Caco-2 (cell line): ENCODE measurements around the gene ULK3. TPM values are rescaled to one million over a fixed set of nuclear protein-coding genes. Genes with fewer than 3 reads are reported as not detected.

Experiments used
- BruUV-seq: library from RNA; stranded (reverse); fragments of 400-500 nt; replicated peaks from 2 replicates; lab custom pipeline; 2021; lab: Mats Ljungman, UMichigan
- CTCF ChIA-PET: fragments of 300-600 bp; sonication (Branson Sonifier 250); formaldehyde crosslinking; loops from one replicate; lab custom pipeline; 2022; ENCODE audit warnings: antibody characterized with exemption; lab: Charles Lee
- POLR2A ChIA-PET: fragments of 300-600 bp; sonication (Branson Sonifier 250); formaldehyde crosslinking; loops from one replicate; lab custom pipeline; 2022; ENCODE audit warnings: antibody characterized with exemption; lab: Charles Lee
- DNase-seq, 2 experiments: peaks; one replicate each; pipeline versions ENCODE4 v3.0.0 to v3.0.0-alpha.2; 2020 to 2022
- H3K27me3 ChIP-seq: replicated peaks from 2 replicates; pipeline ENCODE4 v1.6.0; 2011; ENCODE audit warnings: low read length; ENCODE audit not compliant: control insufficient read depth, insufficient read depth
- H3K36me3 ChIP-seq: 2 replicates; pipeline ENCODE4 v1.5.1; 2011; ENCODE audit warnings: low read length; ENCODE audit not compliant: control insufficient read depth, insufficient read depth
- H3K4me1 ChIP-seq: fragments of 250-450 bp; sonication (Bioruptor Pico); 2 replicates; pipeline ENCODE4 v1.5.1; 2020; ENCODE audit warnings: mild to moderate bottlenecking
- H3K4me3 ChIP-seq: 2 replicates; pipeline ENCODE4 v1.5.1; 2011; ENCODE audit warnings: low read depth, mild to moderate bottlenecking, control low read depth, low read length
- H3K9me3 ChIP-seq: fragments of 250-450 bp; sonication (Bioruptor Pico); 2 replicates; pipeline ENCODE4 v1.5.1; 2020; ENCODE audit warnings: mild to moderate bottlenecking, moderate library complexity
- H3K27ac Mint-ChIP-seq: one replicate; pipeline ENCODE4 v1.8.0; 2022; ENCODE audit warnings: mixed read lengths; ENCODE audit not compliant: unreplicated experiment
- H3K27me3 Mint-ChIP-seq: one replicate; pipeline ENCODE4 v1.8.0; 2022; ENCODE audit warnings: mixed read lengths; ENCODE audit not compliant: insufficient read depth, unreplicated experiment
- H3K36me3 Mint-ChIP-seq: one replicate; pipeline ENCODE4 v1.8.0; 2022; ENCODE audit warnings: mild to moderate bottlenecking, mixed read lengths; ENCODE audit not compliant: insufficient read depth, unreplicated experiment
- H3K4me1 Mint-ChIP-seq: one replicate; pipeline ENCODE4 v1.8.0; 2022; ENCODE audit warnings: low read depth, mixed read lengths; ENCODE audit not compliant: unreplicated experiment
- H3K4me3 Mint-ChIP-seq: one replicate; pipeline ENCODE4 v1.8.0; 2022; ENCODE audit warnings: mild to moderate bottlenecking, moderate library complexity, mixed read lengths; ENCODE audit not compliant: unreplicated experiment
- H3K9me3 Mint-ChIP-seq: one replicate; pipeline ENCODE4 v1.8.0; 2022; ENCODE audit warnings: mixed read lengths; ENCODE audit not compliant: unreplicated experiment
- intact Hi-C: fragments of 100-400 bp; cut with micrococcal nuclease; formaldehyde crosslinking; loops from one replicate; pipeline ENCODE4 v1.10.0; 2022; ENCODE audit not compliant: unreplicated experiment
- total RNA-seq: library from RNA; stranded (reverse); gene quantifications from 2 replicates; pipeline ENCODE4 v1.2.3, GENCODE V29; 2022
- TF ChIP-seq, protein P1 (sequence below), 2 experiments: fragments of 200-600 bp in 1 of 2; IDR thresholded peaks; 1 replicate in 1 of 2; 2 replicates in 1 of 2; pipeline versions ENCODE4 v1.5.1 to v1.8.0; 2011 to 2022; ENCODE audit warnings: antibody characterized with exemption in 1 of 2, control low read depth in 1 of 2, inconsistent platforms in 1 of 2, low read depth in 1 of 2, low read length in 1 of 2, mild to moderate bottlenecking in 1 of 2, moderate library complexity in 1 of 2; ENCODE audit not compliant: insufficient read depth in 1 of 2, severe bottlenecking in 1 of 2, unreplicated experiment in 1 of 2

The ULK3 gene
- total RNA-seq, 1 experiment from 2014 or later = 33.4 TPM

DNA sequence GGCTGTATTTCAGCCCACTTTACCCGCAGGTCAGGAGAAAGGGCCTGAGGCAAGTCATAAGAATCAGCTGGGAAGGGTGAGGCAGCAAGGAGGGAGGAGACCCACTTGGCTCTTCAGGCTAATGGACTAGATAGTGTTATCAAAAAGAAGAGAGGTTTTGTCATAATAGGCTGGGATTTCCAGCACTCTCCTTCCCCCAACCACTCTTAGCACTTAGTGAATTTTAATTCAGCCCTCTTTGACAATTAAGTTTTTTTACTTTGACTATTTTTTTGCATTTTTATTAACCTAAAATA lies 47.7 kb upstream of the ULK3 start:
- no peaks in the 10 kb centered on the region for H3K36me3 ChIP-seq
- POLR2A ChIA-PET = interaction anchor here (0.6 kb wide), 1 partner anchor 1088 kb away, joined by 4 read pairs; no protein-coding TSS in a partner anchor

DNA sequence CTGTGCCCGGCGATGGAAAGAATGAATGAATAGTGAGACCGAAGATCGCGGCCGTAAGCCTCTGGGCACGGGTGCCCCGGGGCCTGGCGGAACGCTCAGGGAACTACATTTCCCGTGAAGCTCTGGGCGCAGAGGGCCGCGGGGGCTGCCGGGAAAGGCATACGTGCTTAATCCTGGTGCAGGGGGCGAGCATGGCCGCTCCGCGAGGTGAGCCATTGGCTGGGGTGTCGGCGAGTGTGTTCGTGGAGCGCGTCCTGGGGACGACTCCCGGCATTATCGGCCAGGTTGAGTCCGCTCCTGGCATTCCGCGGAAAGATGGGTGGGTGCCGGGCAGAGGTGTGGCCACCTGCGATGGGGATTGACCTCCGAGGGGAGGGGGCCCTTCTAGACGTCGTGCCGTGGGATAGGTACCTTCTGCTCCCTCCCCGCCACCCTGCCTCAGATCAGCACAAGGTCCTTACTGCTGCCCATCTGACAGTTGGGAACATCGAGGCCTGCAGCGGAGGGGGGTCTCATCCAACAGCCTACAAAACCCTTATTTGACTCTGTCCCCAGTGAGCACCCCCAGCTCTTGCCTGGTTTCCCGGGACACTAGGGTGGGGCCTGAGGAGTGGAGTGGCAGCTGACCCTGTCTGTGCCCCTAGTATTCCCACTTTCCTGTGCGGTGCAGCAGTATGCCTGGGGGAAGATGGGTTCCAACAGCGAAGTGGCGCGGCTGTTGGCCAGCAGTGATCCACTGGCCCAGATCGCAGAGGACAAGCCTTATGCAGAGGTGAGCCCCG lies 47.1 kb upstream of the ULK3 start, which contains the start of gene MPI:
Gene MPI, plus strand, starts transcription at position 160 of the 782 bp plus-strand sequence. Its CDS starts 32 bp downstream, at position 192.
- DNase-seq = peak; percentile 86 to 87
- no peaks in the 10 kb centered on the region for H3K9me3 Mint-ChIP-seq
- H3K4me1 Mint-ChIP-seq = peaks cover 11% of the 10 kb centered on the region
- no peaks in the 10 kb centered on the region for H3K27me3 ChIP-seq
- H3K36me3 Mint-ChIP-seq = peaks cover 22% of the 10 kb centered on the region
- intact Hi-C loops = loop anchor here (1.0 kb wide), 2 partner anchors 11 to 17 kb away; partner anchors contain the start of gene SCAMP2
- ChIA-PET POLR2A (interaction anchor here (0.6 to 1.4 kb wide), 4 partner anchors 11 to 1089 kb away, joined by 3 to 13 read pairs (median 4); partner anchors contain the start of gene FAM219B), CTCF (interaction anchor here (0.7 to 2.6 kb wide), 4 partner anchors 11 to 119 kb away, joined by 3 to 22 read pairs (median 4); no protein-coding TSS in a partner anchor)
- H3K9me3 ChIP-seq = no peaks in the 10 kb centered on the region
- peak within 1 kb of the TSS; percentile 95 for H3K4me3 ChIP-seq
- H3K4me3 Mint-ChIP-seq = peak within 1 kb of the TSS; percentile 75
- peaks cover 11% of the 10 kb centered on the region; the same call in 1 of the 2 replicates for H3K4me1 ChIP-seq
- H3K36me3 ChIP-seq = no peaks in the 10 kb centered on the region
- no peaks in the 10 kb centered on the region for H3K27me3 Mint-ChIP-seq
- H3K27ac Mint-ChIP-seq = peak within 1 kb of the TSS; percentile 64
- TF ChIP-seq, protein P1, sequence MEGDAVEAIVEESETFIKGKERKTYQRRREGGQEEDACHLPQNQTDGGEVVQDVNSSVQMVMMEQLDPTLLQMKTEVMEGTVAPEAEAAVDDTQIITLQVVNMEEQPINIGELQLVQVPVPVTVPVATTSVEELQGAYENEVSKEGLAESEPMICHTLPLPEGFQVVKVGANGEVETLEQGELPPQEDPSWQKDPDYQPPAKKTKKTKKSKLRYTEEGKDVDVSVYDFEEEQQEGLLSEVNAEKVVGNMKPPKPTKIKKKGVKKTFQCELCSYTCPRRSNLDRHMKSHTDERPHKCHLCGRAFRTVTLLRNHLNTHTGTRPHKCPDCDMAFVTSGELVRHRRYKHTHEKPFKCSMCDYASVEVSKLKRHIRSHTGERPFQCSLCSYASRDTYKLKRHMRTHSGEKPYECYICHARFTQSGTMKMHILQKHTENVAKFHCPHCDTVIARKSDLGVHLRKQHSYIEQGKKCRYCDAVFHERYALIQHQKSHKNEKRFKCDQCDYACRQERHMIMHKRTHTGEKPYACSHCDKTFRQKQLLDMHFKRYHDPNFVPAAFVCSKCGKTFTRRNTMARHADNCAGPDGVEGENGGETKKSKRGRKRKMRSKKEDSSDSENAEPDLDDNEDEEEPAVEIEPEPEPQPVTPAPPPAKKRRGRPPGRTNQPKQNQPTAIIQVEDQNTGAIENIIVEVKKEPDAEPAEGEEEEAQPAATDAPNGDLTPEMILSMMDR (IDR thresholded peaks at IDR 0.05; ENCODE audit: insufficient read depth in 1 of 2, low read depth in 1 of 2, low read length in 1 of 2, severe bottlenecking in 1 of 2, unreplicated experiment in 1 of 2) = no peak
- BruUV-seq = TSS peak; percentile 75

More for the DNA sequence above, 47.7 kb upstream of the ULK3 start:
- no peak for DNase-seq
- H3K36me3 Mint-ChIP-seq = peaks cover 22% of the 10 kb centered on the region
- peak overlapping the region; percentile 64 for H3K27ac Mint-ChIP-seq
- Histone ChIP-seq H3K4me3 (peak overlapping the region; percentile 95), H3K4me1 (peaks cover 11% of the 10 kb centered on the region; the same call in 1 of the 2 replicates), H3K9me3 (no peaks in the 10 kb centered on the region), H3K27me3 (no peaks in the 10 kb centered on the region)
- TF ChIP-seq, protein P1 (IDR thresholded peaks at IDR 0.05; ENCODE audit: insufficient read depth in 1 of 2, low read depth in 1 of 2, low read length in 1 of 2, severe bottlenecking in 1 of 2, unreplicated experiment in 1 of 2) = no peak
- peak overlapping the region; percentile 75 for H3K4me3 Mint-ChIP-seq
- no TSS peak for BruUV-seq
- H3K9me3 Mint-ChIP-seq = no peaks in the 10 kb centered on the region
- no peaks in the 10 kb centered on the region for H3K27me3 Mint-ChIP-seq
- peaks cover 11% of the 10 kb centered on the region for H3K4me1 Mint-ChIP-seq
- CTCF ChIA-PET = interaction anchor here (1.2 to 2.6 kb wide), 2 partner anchors 11 to 120 kb away, joined by 5 to 22 read pairs; no protein-coding TSS in a partner anchor
- intact Hi-C loops = loop anchor here (1.0 kb wide), 2 partner anchors 11 to 17 kb away; partner anchors contain the start of gene SCAMP2

DNA sequence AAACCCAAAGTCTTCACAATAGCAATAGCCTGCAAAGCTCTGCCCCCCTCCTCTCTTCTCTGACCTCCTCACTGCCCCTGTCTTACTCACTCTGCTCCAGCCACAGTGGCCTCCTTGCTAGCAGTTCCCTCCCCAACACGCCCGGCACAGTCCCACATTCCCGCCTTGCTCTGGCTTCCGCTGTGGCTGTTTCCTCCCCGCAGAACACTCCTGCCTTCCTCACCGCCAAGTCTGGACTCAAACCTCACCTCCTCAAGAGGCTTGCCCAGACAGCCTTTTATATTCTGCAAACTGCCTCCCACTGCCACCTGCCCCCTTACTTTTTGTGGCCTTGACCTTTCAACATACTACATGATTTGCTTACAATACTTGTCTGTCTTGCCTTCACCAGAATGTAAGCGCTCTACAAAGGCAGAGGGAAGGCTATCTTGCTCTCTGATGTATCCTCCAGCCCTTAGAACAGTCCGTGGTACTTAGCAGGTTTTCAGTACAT lies 46.5 kb upstream of the ULK3 start:
- intact Hi-C loops = no loop called here
- CTCF ChIA-PET = interaction anchor here (0.7 to 2.6 kb wide), 4 partner anchors 12 to 118 kb away, joined by 3 to 22 read pairs (median 4); no protein-coding TSS in a partner anchor
- no TSS peak for BruUV-seq
- Histone ChIP-seq H3K27me3 (no peaks in the 10 kb centered on the region), H3K9me3 (no peaks in the 10 kb centered on the region), H3K36me3 (no peaks in the 10 kb centered on the region), H3K4me3 (peak overlapping the region; percentile 95), H3K4me1 (peaks cover 11% of the 10 kb centered on the region; the same call in 1 of the 2 replicates)
- DNase-seq = peak in 1 of 2 experiments; percentile 23
- TF ChIP-seq, protein P1 (IDR thresholded peaks at IDR 0.05; ENCODE audit: insufficient read depth in 1 of 2, low read depth in 1 of 2, low read length in 1 of 2, severe bottlenecking in 1 of 2, unreplicated experiment in 1 of 2) = no peak
- Mint-ChIP-seq H3K27me3 (no peaks in the 10 kb centered on the region), H3K4me1 (peaks cover 16% of the 10 kb centered on the region), H3K27ac (peak overlapping the region; percentile 64), H3K4me3 (peak overlapping the region; percentile 75), H3K36me3 (peaks cover 26% of the 10 kb centered on the region), H3K9me3 (no peaks in the 10 kb centered on the region)
- POLR2A ChIA-PET = interaction anchor here (0.6 to 1.4 kb wide), 3 partner anchors 12 to 19 kb away, joined by 3 to 13 read pairs (median 5); partner anchors contain the start of gene FAM219B
